Measurements from ENCODE around the gene SEPTIN2.
"Not testable (repeated sequence)": the region's sequence is repeated elsewhere in the genome, so short reads cannot be mapped to it uniquely, and the experiment has no call there.

GRCh38 chr2:241373906-241374305 lies 58.2 kb downstream of the SEPTIN2 start:
- TF ChIP-seq EZH2phosphoT487 (IDR thresholded peaks at IDR 0.05; ENCODE audit: unreplicated experiment); CTCF (conservative IDR thresholded peaks at IDR 0.05; ENCODE audit: low read depth in 2 of 2); ZNF114 (CRISPR knock-in tag; IDR thresholded peaks at IDR 0.05); REST (IDR thresholded peaks at IDR 0.05; ENCODE audit: unreplicated experiment); EZH2 (IDR thresholded peaks at IDR 0.05; ENCODE audit: low read depth, unreplicated experiment); STAT1 (IDR thresholded peaks at IDR 0.05; ENCODE audit: unreplicated experiment); POLR2AphosphoS5 (IDR thresholded peaks at IDR 0.05; ENCODE audit: low read depth); NANOG (IDR thresholded peaks at IDR 0.05; ENCODE audit: borderline replicate concordance); CREB1 (CRISPR knock-in tag; IDR thresholded peaks at IDR 0.05; ENCODE audit: low read depth); JUNB (IDR thresholded peaks at IDR 0.05; ENCODE audit: unreplicated experiment): not testable (repeated sequence)

All from GM23338 (cell line).